Activated CD8-positive, alpha-beta memory T cell treated with anti-CD3 and anti-CD28 coated beads for 1 hour (primary cell): Measurements from ENCODE around the gene FAM156A.
"Not testable (repeated sequence)": the region's sequence is repeated elsewhere in the genome, so short reads cannot be mapped to it uniquely, and the experiment has no call there.

Experiments
- DNase-seq, 2 donors: peaks; one replicate each; pipeline ENCODE4 v3.0.0-alpha.2; 2020; ENCODE audit warnings: low read depth in 1 of 2; ENCODE audit errors: extremely low read depth in 1 of 2

Gene FAM156A

GRCh38 chrX:52906072-52906471 lies 52.2 kb downstream of the FAM156A start:
- not testable (repeated sequence) for DNase-seq

DNA sequence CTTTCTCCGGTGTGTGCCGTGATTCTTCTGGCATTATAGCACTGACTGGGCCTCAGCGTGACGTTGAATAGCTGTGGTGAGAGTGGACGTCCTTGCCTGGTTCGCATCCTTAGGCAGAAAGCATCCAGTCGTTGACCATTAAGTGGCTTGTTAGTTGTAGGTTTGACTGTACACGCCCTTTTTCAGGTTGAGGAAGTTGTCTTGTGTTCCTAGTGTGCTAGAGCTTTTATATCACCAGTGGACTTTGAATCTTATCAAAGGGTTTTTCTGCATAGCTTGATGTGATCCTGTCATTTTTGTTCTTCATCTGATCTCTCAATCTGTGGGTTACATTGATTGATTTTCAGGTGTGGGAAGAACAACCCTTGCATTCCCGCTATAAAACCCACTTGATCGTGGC lies 52.8 kb downstream of the FAM156A start:
- DNase-seq: not testable (repeated sequence)
